Ascending aorta (tissue), 2 donors: ENCODE results near the gene CADPS2. TPM values are rescaled to one million over a fixed set of nuclear protein-coding genes. Genes with fewer than 3 reads are reported as not detected.
A peak's percentile ranks its signal among the peaks of the same experiment; 100 is the strongest.

Experiments used
- DNase-seq, 2 donors: peaks; one replicate each; pipeline ENCODE4 v3.0.0-alpha.2; 2019; ENCODE audit warnings: low spot score in 2 of 2
- H3K27ac ChIP-seq, 2 donors: fragments of 200-600 bp; sonication (generic); one replicate each; pipeline ENCODE4 v1.5.1; 2016 to 2017; ENCODE audit warnings: mild to moderate bottlenecking in 1 of 2
- H3K27me3 ChIP-seq: fragments of 200-600 bp; sonication (generic); one replicate; pipeline ENCODE4 v1.5.1; 2017
- H3K36me3 ChIP-seq, 2 donors: fragments of 200-600 bp; sonication (generic); one replicate each; pipeline ENCODE4 v1.5.1; 2016
- H3K4me1 ChIP-seq, 2 donors: fragments of 200-600 bp; sonication (generic); one replicate each; pipeline ENCODE4 v1.5.1; 2016 to 2017; ENCODE audit warnings: mild to moderate bottlenecking in 1 of 2
- H3K4me3 ChIP-seq, 2 donors: fragments of 200-600 bp; sonication (generic); one replicate each; pipeline ENCODE4 v1.5.1; 2016 to 2017; ENCODE audit warnings: mild to moderate bottlenecking in 1 of 2
- H3K9me3 ChIP-seq, 2 donors: fragments of 200-600 bp; sonication (generic); one replicate each; pipeline ENCODE4 v1.5.1; 2016
- intact Hi-C: fragments of 100-400 bp; cut with DNase I; formaldehyde crosslinking; loops from one replicate; pipeline ENCODE4 v1.15.1; 2023
- total RNA-seq: library from RNA; depleted of rRNA; stranded (reverse); fragments of >200 nt; gene quantifications from one replicate; pipeline ENCODE4 v1.1.0, GENCODE V29; 2016
- TF ChIP-seq, protein P1 (sequence below), 3 experiments: fragments of 200-600 bp in 2 of 3; fragments of 450-650 bp in 1 of 3; sonication (generic) in 2 of 3; IDR thresholded peaks; one replicate each; pipeline ENCODE4 v1.5.1; 2016 to 2019; ENCODE audit warnings: antibody characterized with exemption in 3 of 3, mild to moderate bottlenecking in 1 of 3, moderate library complexity in 1 of 3

Gene CADPS2
- total RNA-seq, 1 donor from 2014 or later, result 31.8 TPM

DNA sequence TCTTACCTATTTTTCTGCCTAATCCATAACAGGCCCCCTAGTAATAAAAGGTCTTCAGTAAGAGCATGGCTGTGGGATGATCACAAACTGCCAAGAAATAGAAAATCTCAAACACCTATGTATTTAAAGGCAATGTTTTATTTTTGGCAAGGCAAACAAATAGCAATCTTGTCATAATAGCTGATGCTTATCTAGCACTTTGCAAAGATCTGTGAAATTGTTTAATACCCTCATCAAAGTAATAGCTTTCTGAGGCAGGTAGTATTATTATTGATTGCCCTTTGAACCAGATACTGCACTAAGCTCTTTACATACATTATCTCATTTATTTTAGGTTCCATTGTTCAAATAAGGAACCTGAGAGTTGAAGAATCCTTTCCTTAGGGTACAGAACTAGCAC is 1.6 kb upstream of the CADPS2 start:
- no peak for DNase-seq
- H3K27me3 ChIP-seq, result no peaks in the 10 kb centered on the region
- H3K4me3 ChIP-seq, result peak overlapping the region in 1 of 2 donors; percentile 92
- intact Hi-C loops, result loop anchor here (10.0 kb wide), 2 partner anchors 743 to 857 kb away; partner anchors contain the start of genes AASS and WASL
- TF ChIP-seq, protein P1, sequence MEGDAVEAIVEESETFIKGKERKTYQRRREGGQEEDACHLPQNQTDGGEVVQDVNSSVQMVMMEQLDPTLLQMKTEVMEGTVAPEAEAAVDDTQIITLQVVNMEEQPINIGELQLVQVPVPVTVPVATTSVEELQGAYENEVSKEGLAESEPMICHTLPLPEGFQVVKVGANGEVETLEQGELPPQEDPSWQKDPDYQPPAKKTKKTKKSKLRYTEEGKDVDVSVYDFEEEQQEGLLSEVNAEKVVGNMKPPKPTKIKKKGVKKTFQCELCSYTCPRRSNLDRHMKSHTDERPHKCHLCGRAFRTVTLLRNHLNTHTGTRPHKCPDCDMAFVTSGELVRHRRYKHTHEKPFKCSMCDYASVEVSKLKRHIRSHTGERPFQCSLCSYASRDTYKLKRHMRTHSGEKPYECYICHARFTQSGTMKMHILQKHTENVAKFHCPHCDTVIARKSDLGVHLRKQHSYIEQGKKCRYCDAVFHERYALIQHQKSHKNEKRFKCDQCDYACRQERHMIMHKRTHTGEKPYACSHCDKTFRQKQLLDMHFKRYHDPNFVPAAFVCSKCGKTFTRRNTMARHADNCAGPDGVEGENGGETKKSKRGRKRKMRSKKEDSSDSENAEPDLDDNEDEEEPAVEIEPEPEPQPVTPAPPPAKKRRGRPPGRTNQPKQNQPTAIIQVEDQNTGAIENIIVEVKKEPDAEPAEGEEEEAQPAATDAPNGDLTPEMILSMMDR (IDR thresholded peaks at IDR 0.05), result no peak
- peak overlapping the region; percentile 24 to 94 for H3K27ac ChIP-seq
- H3K9me3 ChIP-seq, result no peaks in the 10 kb centered on the region
- H3K4me1 ChIP-seq, result peaks cover 0 to 3% of the 10 kb centered on the region in 2 donors
- no peaks in the 10 kb centered on the region for H3K36me3 ChIP-seq

DNA sequence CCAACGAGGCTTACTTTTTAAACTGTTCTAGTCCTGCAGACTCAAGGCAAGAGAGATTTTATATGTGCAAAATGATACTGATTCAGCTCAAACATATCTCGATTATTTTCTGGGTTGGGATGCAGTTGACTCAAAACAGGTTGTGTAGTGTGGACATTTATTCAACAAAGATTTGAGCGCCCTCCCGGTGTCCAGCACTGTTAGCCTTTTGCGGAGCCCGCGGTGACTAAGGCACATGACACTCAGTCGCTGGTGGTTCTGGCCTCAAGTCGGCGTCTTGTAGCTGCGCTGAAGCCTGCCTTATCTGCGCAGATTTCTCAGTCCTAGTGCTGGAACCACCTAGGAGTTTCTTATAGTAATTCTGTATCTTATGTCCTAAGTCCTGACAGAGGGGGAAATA is 938 bp upstream of the CADPS2 start:
- DNase-seq, result peak in 1 of 2 donors; percentile 79
- H3K4me3 ChIP-seq, result peak overlapping the region; percentile 92 to 96
- peak overlapping the region; percentile 92 to 94 for H3K27ac ChIP-seq
- TF ChIP-seq, protein P1 (IDR thresholded peaks at IDR 0.05), result peak in 1 of 3 experiments; percentile 30
- intact Hi-C loops, result loop anchor here (10.0 kb wide), 2 partner anchors 742 to 858 kb away; partner anchors contain the start of genes AASS and WASL
- no peaks in the 10 kb centered on the region for H3K36me3 ChIP-seq
- H3K27me3 ChIP-seq, result no peaks in the 10 kb centered on the region
- peaks cover 0 to 3% of the 10 kb centered on the region in 2 donors for H3K4me1 ChIP-seq
- no peaks in the 10 kb centered on the region for H3K9me3 ChIP-seq

DNA sequence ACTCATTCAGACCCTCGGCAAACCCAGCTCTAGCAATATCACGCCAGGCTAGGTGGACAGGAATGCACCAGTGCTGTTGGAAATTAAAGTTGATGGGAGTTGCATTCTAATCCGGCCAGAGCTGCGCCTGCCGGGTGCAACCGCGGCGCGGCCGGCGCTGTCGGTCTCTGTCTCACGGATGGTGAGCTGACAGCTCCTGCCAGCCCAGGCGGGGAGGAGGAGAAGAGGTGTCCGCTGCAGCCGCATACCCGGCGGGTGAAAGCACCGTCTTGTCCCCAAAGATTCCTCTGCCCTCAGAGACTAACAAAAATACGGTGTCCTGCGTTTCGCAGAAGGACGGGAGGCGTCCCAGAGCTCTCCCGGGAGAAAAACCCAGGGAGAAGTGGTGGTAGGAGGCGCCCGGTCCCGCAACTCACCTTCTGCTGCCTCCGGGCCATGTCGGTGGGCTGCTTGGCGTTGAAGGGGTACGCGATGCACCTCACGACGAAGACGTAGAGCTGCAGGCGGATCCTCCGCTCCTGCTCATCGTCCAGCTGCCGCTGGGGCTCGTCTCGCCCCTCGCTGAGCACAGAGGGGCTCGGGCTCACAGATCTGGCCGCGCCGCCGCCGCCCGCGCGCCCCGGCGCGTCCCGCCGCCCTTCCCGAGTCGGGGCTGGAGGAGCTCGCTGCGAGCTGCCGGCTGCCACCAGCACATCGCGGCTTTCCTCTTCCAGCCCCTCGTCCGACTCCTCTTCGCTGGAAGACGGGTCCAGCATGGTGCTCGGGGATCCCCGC is 490 bp downstream of the CADPS2 start:
- Histone ChIP-seq H3K27me3 (no peaks in the 10 kb centered on the region), H3K9me3 (no peaks in the 10 kb centered on the region), H3K27ac (peak overlapping the region; percentile 92 to 94), H3K4me1 (peaks cover 0 to 3% of the 10 kb centered on the region in 2 donors), H3K4me3 (peak overlapping the region; percentile 92 to 96), H3K36me3 (no peaks in the 10 kb centered on the region)
- intact Hi-C loops, result loop anchor here (10.0 kb wide), 2 partner anchors 741 to 859 kb away; partner anchors contain the start of genes AASS and WASL
- TF ChIP-seq, protein P1 (IDR thresholded peaks at IDR 0.05), result no peak
- no peak for DNase-seq

GRCh38 chr7:122884186-122884585 is 2.1 kb downstream of the CADPS2 start:
- H3K36me3 ChIP-seq, result no peaks in the 10 kb centered on the region
- no peak overlapping the region for H3K27ac ChIP-seq
- no peaks in the 10 kb centered on the region for H3K27me3 ChIP-seq
- H3K9me3 ChIP-seq, result no peaks in the 10 kb centered on the region
- DNase-seq, result no peak
- peak overlapping the region in 1 of 2 donors; percentile 92 for H3K4me3 ChIP-seq
- intact Hi-C loops, result loop anchor here (10.0 kb wide), 2 partner anchors 739 to 861 kb away; partner anchors contain the start of genes AASS and WASL
- peaks cover 0 to 3% of the 10 kb centered on the region in 2 donors for H3K4me1 ChIP-seq
- TF ChIP-seq, protein P1 (IDR thresholded peaks at IDR 0.05), result no peak

DNA sequence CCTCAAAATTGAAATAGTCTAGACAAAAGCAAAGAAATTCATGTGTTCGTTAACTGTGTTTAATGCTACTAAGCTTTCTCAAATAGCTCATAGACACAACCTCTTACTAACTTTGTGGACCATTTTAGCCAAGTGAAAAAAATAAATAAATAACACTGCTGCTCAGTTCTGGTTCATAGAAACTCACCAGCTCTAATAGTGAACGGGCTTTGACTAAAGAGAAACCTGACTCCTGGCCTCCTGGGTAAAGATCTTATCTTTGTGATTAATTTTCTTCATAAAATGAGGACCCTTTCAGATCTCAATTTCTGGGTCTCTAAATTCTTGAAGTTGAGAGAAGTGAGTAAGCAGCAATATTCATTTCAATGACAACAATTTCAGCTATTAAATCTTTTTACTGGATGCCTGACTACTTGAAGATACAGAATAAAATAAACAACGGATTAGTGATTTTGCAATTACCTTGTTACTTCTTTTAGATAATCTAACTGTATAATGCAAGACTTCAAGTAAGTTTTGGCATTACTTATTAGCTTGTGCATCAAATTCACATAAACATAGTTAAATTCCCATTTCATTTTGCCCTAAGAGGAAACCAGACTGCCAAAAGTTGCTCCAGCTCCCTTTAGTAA is 3.1 kb downstream of the CADPS2 start:
- peaks cover 0 to 3% of the 10 kb centered on the region in 2 donors for H3K4me1 ChIP-seq
- DNase-seq, result no peak
- intact Hi-C loops, result loop anchor here (10.0 kb wide), 2 partner anchors 738 to 862 kb away; partner anchors contain the start of genes AASS and WASL
- TF ChIP-seq, protein P1 (IDR thresholded peaks at IDR 0.05), result no peak
- H3K4me3 ChIP-seq, result no peak overlapping the region
- no peak overlapping the region for H3K27ac ChIP-seq
- no peaks in the 10 kb centered on the region for H3K27me3 ChIP-seq
- H3K9me3 ChIP-seq, result no peaks in the 10 kb centered on the region
- no peaks in the 10 kb centered on the region for H3K36me3 ChIP-seq
